ENCODE results near the gene TUSC2. TPM values are rescaled to one million over a fixed set of nuclear protein-coding genes. Genes with fewer than 3 reads are reported as not detected.
A peak's percentile ranks its signal among the peaks of the same experiment; 100 is the strongest.

TUSC2 gene
- total RNA-seq, 1 experiment from 2014 or later, result 33.5 TPM

GRCh38 chr3:50320853-50321335, 7.1 kb downstream of the TUSC2 start:
- H3K9ac ChIP-seq (ENCODE audit: extremely low read depth, insufficient read length, low read length), result peak overlapping the region; percentile 72
- no peak overlapping the region for H3K27ac ChIP-seq (ENCODE audit: insufficient read length, low read depth, low read length)
- peaks cover 5% of the 10 kb centered on the region; the same call in 1 of the 2 replicates for H3K79me2 ChIP-seq (ENCODE audit: insufficient read depth, low read length)
- H2BK12ac ChIP-seq (ENCODE audit: insufficient read length, low read depth, low read length), result no peak overlapping the region
- no peak overlapping the region for H3K18ac ChIP-seq (ENCODE audit: insufficient read length, low read depth, low read length)
- H4K5ac ChIP-seq (ENCODE audit: insufficient read length, low read depth, low read length), result no peak overlapping the region
- no peak overlapping the region for H2AFZ ChIP-seq (ENCODE audit: low read length)
- Mint-ChIP-seq H3K36me3 (ENCODE audit: insufficient read depth in 1 of 3, low read depth in 3 of 3) (peaks cover 37 to 58% (median 47%) of the 10 kb centered on the region in 3 experiments), H3K4me1 (peaks cover 27 to 42% of the 10 kb centered on the region in 2 experiments), H3K27me3 (ENCODE audit: low read depth) (no peaks in the 10 kb centered on the region), H3K9me3 (no peaks in the 10 kb centered on the region), H3K27ac (peak overlapping the region; percentile 76 to 93 (median 92); a peak in 6 of 7 replicates), H3K4me3 (peak overlapping the region; percentile 85 to 97)
- H2BK5ac ChIP-seq (ENCODE audit: insufficient read length, low read length), result no peak overlapping the region
- H3K4me1 ChIP-seq (ENCODE audit: insufficient read depth, low read length), result peaks cover 6% of the 10 kb centered on the region; the same call in 1 of the 2 replicates
- no peak overlapping the region for H2BK20ac ChIP-seq (ENCODE audit: low read depth, low read length, poor library complexity, severe bottlenecking)
- TF ChIP-seq, protein P1, sequence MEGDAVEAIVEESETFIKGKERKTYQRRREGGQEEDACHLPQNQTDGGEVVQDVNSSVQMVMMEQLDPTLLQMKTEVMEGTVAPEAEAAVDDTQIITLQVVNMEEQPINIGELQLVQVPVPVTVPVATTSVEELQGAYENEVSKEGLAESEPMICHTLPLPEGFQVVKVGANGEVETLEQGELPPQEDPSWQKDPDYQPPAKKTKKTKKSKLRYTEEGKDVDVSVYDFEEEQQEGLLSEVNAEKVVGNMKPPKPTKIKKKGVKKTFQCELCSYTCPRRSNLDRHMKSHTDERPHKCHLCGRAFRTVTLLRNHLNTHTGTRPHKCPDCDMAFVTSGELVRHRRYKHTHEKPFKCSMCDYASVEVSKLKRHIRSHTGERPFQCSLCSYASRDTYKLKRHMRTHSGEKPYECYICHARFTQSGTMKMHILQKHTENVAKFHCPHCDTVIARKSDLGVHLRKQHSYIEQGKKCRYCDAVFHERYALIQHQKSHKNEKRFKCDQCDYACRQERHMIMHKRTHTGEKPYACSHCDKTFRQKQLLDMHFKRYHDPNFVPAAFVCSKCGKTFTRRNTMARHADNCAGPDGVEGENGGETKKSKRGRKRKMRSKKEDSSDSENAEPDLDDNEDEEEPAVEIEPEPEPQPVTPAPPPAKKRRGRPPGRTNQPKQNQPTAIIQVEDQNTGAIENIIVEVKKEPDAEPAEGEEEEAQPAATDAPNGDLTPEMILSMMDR (conservative IDR thresholded peaks at IDR 0.05), result no peak; the same call in 2 of the 3 replicates
- peak; percentile 80 for DNase-seq
- H3T11ph ChIP-seq (ENCODE audit: low read length), result no peak overlapping the region
- no peak overlapping the region for H3K23ac ChIP-seq (ENCODE audit: insufficient read length, low read depth, low read length)
- no peak overlapping the region for H2AK5ac ChIP-seq (ENCODE audit: insufficient read length, low read length)
- peaks cover 15% of the 10 kb centered on the region for H3K23me2 ChIP-seq (ENCODE audit: insufficient read length, low read depth, low read length, poor library complexity, severe bottlenecking)
- no peak overlapping the region for H3K4ac ChIP-seq (ENCODE audit: low read depth, low read length)
- no peak overlapping the region for H3K56ac ChIP-seq (ENCODE audit: insufficient read length, low read depth, low read length)
- H3K79me1 ChIP-seq (ENCODE audit: insufficient read depth, low read depth, low read length, poor library complexity, severe bottlenecking), result no peaks in the 10 kb centered on the region
- H3K4me2 ChIP-seq (ENCODE audit: insufficient read depth, insufficient read length, low read length), result peak overlapping the region; percentile 83
- no CpG with 5 or more reads among the region's 45 CpGs for WGBS (ENCODE audit: extremely low coverage, insufficient read length, low lambda C conversion rate)
- H4K8ac ChIP-seq (replicated peaks; ENCODE audit: insufficient read length, low read depth, low read length), result no peak overlapping the region
- no peaks in the 10 kb centered on the region for H3K9me3 ChIP-seq (ENCODE audit: control insufficient read depth, low read depth, low read length)
- H2BK15ac ChIP-seq (ENCODE audit: low read depth, low read length), result no peak overlapping the region
- H3K27me3 ChIP-seq (ENCODE audit: insufficient read depth, low read length), result no peaks in the 10 kb centered on the region
- peak overlapping the region; percentile 87; the same call in 1 of the 2 replicates for H3K14ac ChIP-seq (ENCODE audit: insufficient read depth, low read length)
- H2BK120ac ChIP-seq (ENCODE audit: low read depth, low read length, poor library complexity, severe bottlenecking), result no peak overlapping the region
- no peak overlapping the region for H4K91ac ChIP-seq (ENCODE audit: insufficient read length, low read depth, low read length)
- no peaks in the 10 kb centered on the region for H4K20me1 ChIP-seq (ENCODE audit: control insufficient read depth, insufficient read depth, insufficient read length)

Measured in H9 (cell line).